ENCODE data around the gene GAGE12G. TPM values are rescaled to one million over a fixed set of nuclear protein-coding genes. Genes with fewer than 3 reads are reported as not detected.
"Not testable (repeated sequence)": the region's sequence is repeated elsewhere in the genome, so short reads cannot be mapped to it uniquely, and the experiment has no call there.

GAGE12G gene
- total and polyA plus RNA-seq, 2 donors (not counting 1 experiment from before 2014, with no cell fraction given): not detected

GRCh38 chrX:49589196-49589595, 19.0 kb downstream of the GAGE12G start, which contains the start of gene GAGE2A:
TSS of gene GAGE2A (plus strand) at chrX:49589496. CDS start at chrX:49590651, 1,155 bp downstream.
- DNase-seq, POLR2A ChIA-PET, H3K27me3 Mint-ChIP-seq: not testable (repeated sequence)

DNA sequence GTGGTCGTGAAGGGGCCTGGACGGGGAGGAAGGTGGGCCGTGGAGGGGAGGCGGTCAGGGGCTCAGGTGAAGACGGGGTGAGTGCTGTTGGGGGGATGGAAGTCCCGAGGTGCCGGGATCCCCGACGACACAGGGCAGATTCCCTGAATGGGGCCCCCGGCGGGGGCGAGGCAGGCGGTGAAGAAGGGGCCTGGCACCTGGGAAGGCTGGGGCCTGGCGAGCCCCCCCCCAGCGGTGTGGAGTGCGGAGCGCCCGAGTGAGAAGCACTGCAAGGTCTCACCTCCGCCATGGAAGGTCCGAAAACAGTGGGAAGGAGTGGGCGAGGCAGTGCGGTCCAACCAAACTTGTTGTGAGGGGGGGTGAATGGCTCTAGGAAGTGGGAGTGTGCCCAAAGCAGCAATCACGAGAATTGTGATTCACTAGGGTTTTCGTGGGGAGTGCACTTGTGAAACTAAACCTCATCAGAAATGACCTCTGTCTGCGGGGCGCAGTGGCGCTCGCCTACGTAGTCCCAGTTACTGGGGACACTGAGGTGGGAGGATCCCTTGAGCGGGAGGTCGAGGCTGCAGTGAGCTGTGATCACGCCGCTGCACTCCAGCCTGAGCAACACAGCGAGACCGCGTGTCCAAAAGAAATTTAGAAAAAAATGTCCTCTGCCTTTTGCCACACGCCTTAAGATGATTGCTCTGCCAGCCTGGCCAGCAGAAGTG, 19.7 kb downstream of the GAGE12G start:
- H3K27me3 Mint-ChIP-seq; POLR2A ChIA-PET; H3K27me3 ChIP-seq (replicated peaks in 1 of 4; ENCODE audit: control extremely low read depth in 1 of 4, control insufficient read depth in 3 of 4, insufficient read depth in 4 of 4, low read length in 3 of 4); H3K4me1 Mint-ChIP-seq; ATAC-seq (ENCODE audit: low read depth); H2AFZ ChIP-seq (ENCODE audit: insufficient read depth, low read depth, low read length, poor library complexity, severe bottlenecking); H3K4me2 ChIP-seq (replicated peaks; ENCODE audit: low read depth, low read length, poor library complexity, severe bottlenecking); H3K9ac ChIP-seq (ENCODE audit: low read length); H3K9me3 ChIP-seq (ENCODE audit: control extremely low read depth in 1 of 3, control insufficient read depth in 2 of 3, insufficient read depth in 1 of 3, low read length in 2 of 3); H3K4me3 Mint-ChIP-seq; H3K36me3 ChIP-seq (replicated peaks in 1 of 2; ENCODE audit: control extremely low read depth in 1 of 2, control insufficient read depth in 1 of 2, extremely low read depth in 1 of 2, insufficient read depth in 2 of 2, low read length in 1 of 2); intact Hi-C loops (cut with micrococcal nuclease); DNase-seq; H3K4me3 ChIP-seq (ENCODE audit: control extremely low read depth in 1 of 5, extremely low read depth in 1 of 5, insufficient read depth in 1 of 5, low read depth in 2 of 5, low read length in 4 of 5); H3K27ac Mint-ChIP-seq; H3K27ac ChIP-seq (ENCODE audit: low read length in 2 of 2); H3K4me1 ChIP-seq (ENCODE audit: control insufficient read depth in 2 of 2, insufficient read depth in 2 of 2, low read length in 2 of 2); CTCF ChIA-PET; H3K9me3 Mint-ChIP-seq (ENCODE audit: insufficient read depth); H4K20me1 ChIP-seq (ENCODE audit: control insufficient read depth, insufficient read depth, low read length, poor library complexity, severe bottlenecking); H3K79me2 ChIP-seq (ENCODE audit: control insufficient read depth, insufficient read depth, low read length): not testable (repeated sequence)
- WGBS (ENCODE audit: insufficient coverage): 96% methylated on average over 8 of the region's 37 CpGs

More at GRCh38 chrX:49589196-49589595, 19.0 kb downstream of the GAGE12G start, which contains the start of gene GAGE2A:
- H4K20me1 ChIP-seq (ENCODE audit: control insufficient read depth, insufficient read depth, low read length, poor library complexity, severe bottlenecking); H3K27ac ChIP-seq (ENCODE audit: low read length in 2 of 2); H3K4me1 ChIP-seq (ENCODE audit: control insufficient read depth in 2 of 2, insufficient read depth in 2 of 2, low read length in 2 of 2); H3K4me2 ChIP-seq (replicated peaks; ENCODE audit: low read depth, low read length, poor library complexity, severe bottlenecking); H3K4me3 ChIP-seq (ENCODE audit: control extremely low read depth in 1 of 5, extremely low read depth in 1 of 5, insufficient read depth in 1 of 5, low read depth in 2 of 5, low read length in 4 of 5); intact Hi-C loops (cut with micrococcal nuclease); H3K27me3 ChIP-seq (replicated peaks in 1 of 4; ENCODE audit: control extremely low read depth in 1 of 4, control insufficient read depth in 3 of 4, insufficient read depth in 4 of 4, low read length in 3 of 4); ATAC-seq (ENCODE audit: low read depth); H3K36me3 ChIP-seq (replicated peaks in 1 of 2; ENCODE audit: control extremely low read depth in 1 of 2, control insufficient read depth in 1 of 2, extremely low read depth in 1 of 2, insufficient read depth in 2 of 2, low read length in 1 of 2); H3K27ac Mint-ChIP-seq; H3K9me3 ChIP-seq (ENCODE audit: control extremely low read depth in 1 of 3, control insufficient read depth in 2 of 3, insufficient read depth in 1 of 3, low read length in 2 of 3); H3K4me3 Mint-ChIP-seq; H3K79me2 ChIP-seq (ENCODE audit: control insufficient read depth, insufficient read depth, low read length); H2AFZ ChIP-seq (ENCODE audit: insufficient read depth, low read depth, low read length, poor library complexity, severe bottlenecking); H3K4me1 Mint-ChIP-seq; H3K9ac ChIP-seq (ENCODE audit: low read length); H3K9me3 Mint-ChIP-seq (ENCODE audit: insufficient read depth); CTCF ChIA-PET: not testable (repeated sequence)
- WGBS (ENCODE audit: insufficient coverage): no CpG with 5 or more reads among the region's 16 CpGs

GRCh38 chrX:49590488-49590887, 20.3 kb downstream of the GAGE12G start:
- H4K20me1 ChIP-seq (ENCODE audit: control insufficient read depth, insufficient read depth, low read length, poor library complexity, severe bottlenecking); ATAC-seq (ENCODE audit: low read depth); DNase-seq; POLR2A ChIA-PET; H3K4me3 ChIP-seq (ENCODE audit: control extremely low read depth in 1 of 5, extremely low read depth in 1 of 5, insufficient read depth in 1 of 5, low read depth in 2 of 5, low read length in 4 of 5); H3K27me3 ChIP-seq (replicated peaks in 1 of 4; ENCODE audit: control extremely low read depth in 1 of 4, control insufficient read depth in 3 of 4, insufficient read depth in 4 of 4, low read length in 3 of 4); intact Hi-C loops (cut with micrococcal nuclease); H3K4me1 ChIP-seq (ENCODE audit: control insufficient read depth in 2 of 2, insufficient read depth in 2 of 2, low read length in 2 of 2); H3K4me2 ChIP-seq (replicated peaks; ENCODE audit: low read depth, low read length, poor library complexity, severe bottlenecking); H3K4me1 Mint-ChIP-seq; H3K36me3 ChIP-seq (replicated peaks in 1 of 2; ENCODE audit: control extremely low read depth in 1 of 2, control insufficient read depth in 1 of 2, extremely low read depth in 1 of 2, insufficient read depth in 2 of 2, low read length in 1 of 2); H3K79me2 ChIP-seq (ENCODE audit: control insufficient read depth, insufficient read depth, low read length); H3K27ac Mint-ChIP-seq; H3K27me3 Mint-ChIP-seq; H3K9ac ChIP-seq (ENCODE audit: low read length); H3K27ac ChIP-seq (ENCODE audit: low read length in 2 of 2); H2AFZ ChIP-seq (ENCODE audit: insufficient read depth, low read depth, low read length, poor library complexity, severe bottlenecking); H3K4me3 Mint-ChIP-seq; H3K9me3 Mint-ChIP-seq (ENCODE audit: insufficient read depth); H3K9me3 ChIP-seq (ENCODE audit: control extremely low read depth in 1 of 3, control insufficient read depth in 2 of 3, insufficient read depth in 1 of 3, low read length in 2 of 3); CTCF ChIA-PET: not testable (repeated sequence)
- no CpG with 5 or more reads among the region's 17 CpGs for WGBS (ENCODE audit: insufficient coverage)

- H3K4me2 ChIP-seq (replicated peaks; ENCODE audit: low read depth, low read length, poor library complexity, severe bottlenecking); H3K79me2 ChIP-seq (ENCODE audit: control insufficient read depth, insufficient read depth, low read length); POLR2A ChIA-PET; H3K9me3 Mint-ChIP-seq (ENCODE audit: insufficient read depth); H3K4me1 ChIP-seq (ENCODE audit: control insufficient read depth in 2 of 2, insufficient read depth in 2 of 2, low read length in 2 of 2); H3K27ac Mint-ChIP-seq; H3K4me1 Mint-ChIP-seq; H3K27ac ChIP-seq (ENCODE audit: low read length in 2 of 2); CTCF ChIA-PET; DNase-seq; H3K27me3 Mint-ChIP-seq; H3K9me3 ChIP-seq (ENCODE audit: control extremely low read depth in 1 of 3, control insufficient read depth in 2 of 3, insufficient read depth in 1 of 3, low read length in 2 of 3); H2AFZ ChIP-seq (ENCODE audit: insufficient read depth, low read depth, low read length, poor library complexity, severe bottlenecking); H3K4me3 ChIP-seq (ENCODE audit: control extremely low read depth in 1 of 5, extremely low read depth in 1 of 5, insufficient read depth in 1 of 5, low read depth in 2 of 5, low read length in 4 of 5); H3K36me3 ChIP-seq (replicated peaks in 1 of 2; ENCODE audit: control extremely low read depth in 1 of 2, control insufficient read depth in 1 of 2, extremely low read depth in 1 of 2, insufficient read depth in 2 of 2, low read length in 1 of 2); H3K4me3 Mint-ChIP-seq; H3K9ac ChIP-seq (ENCODE audit: low read length); intact Hi-C loops (cut with micrococcal nuclease); H4K20me1 ChIP-seq (ENCODE audit: control insufficient read depth, insufficient read depth, low read length, poor library complexity, severe bottlenecking); ATAC-seq (ENCODE audit: low read depth); H3K27me3 ChIP-seq (replicated peaks in 1 of 4; ENCODE audit: control extremely low read depth in 1 of 4, control insufficient read depth in 3 of 4, insufficient read depth in 4 of 4, low read length in 3 of 4): not testable (repeated sequence)
- no CpG with 5 or more reads among the region's 16 CpGs for WGBS (ENCODE audit: insufficient coverage)
Observed at GRCh38 chrX:49598720-49599119, 28.5 kb downstream of the GAGE12G start, which contains the start of gene GAGE1. TSS of gene GAGE1 (plus strand) at chrX:49599020. CDS start at chrX:49600175, 1,155 bp downstream.
